ENCODE measurements around the gene INO80D.

- no peak for TF ChIP-seq CTCF (conservative IDR thresholded peaks at IDR 0.05; ENCODE audit: low read depth, low read length)
- TF ChIP-seq EZH2 (IDR thresholded peaks at IDR 0.05; ENCODE audit: borderline replicate concordance, low read depth, low read length, poor library complexity, severe bottlenecking) = no peak
Measured at GRCh38 chr2:206069417-206069816, 16.6 kb downstream of the INO80D start.
